GM18520 (cell line): ENCODE data around the gene AMT.

Source experiments
- ATAC-seq: cut with Tn5 transposase; IDR thresholded peaks from one replicate; pipeline ENCODE4 v1.9.1; 2021; ENCODE audit not compliant: unreplicated experiment

The AMT gene

GRCh38 chr3:49422379-49423248 lies at the start of gene AMT:
TSS of gene AMT (minus strand) at chr3:49422473. CDS start at chr3:49422450, 23 bp downstream.
- ATAC-seq: no peak

GRCh38 chr3:49470714-49471420 lies 48.6 kb upstream of the AMT start:
- ATAC-seq: peak; percentile 20

GRCh38 chr3:49469936-49470713 lies 47.9 kb upstream of the AMT start, which contains the start of gene DAG1:
TSS of gene DAG1 (plus strand) at chr3:49470267. CDS start at chr3:49510535, 40,268 bp downstream.
- ATAC-seq: peak; percentile 85

GRCh38 chr3:49469037-49469935 lies 47.0 kb upstream of the AMT start:
- ATAC-seq: no peak

- no peak for ATAC-seq
These were observed 43.8 kb upstream of the AMT start for GRCh38 chr3:49466085-49466484.

GRCh38 chr3:49465270-49466034 lies 43.2 kb upstream of the AMT start:
- no peak for ATAC-seq

- no peak for ATAC-seq
These were observed 39.9 kb upstream of the AMT start for GRCh38 chr3:49462222-49462621.

- no peak for ATAC-seq
These were observed 39.3 kb upstream of the AMT start for GRCh38 chr3:49461443-49462171.

- ATAC-seq: no peak
These were observed 38.7 kb upstream of the AMT start for GRCh38 chr3:49460956-49461355.

GRCh38 chr3:49460188-49460890 lies 38.1 kb upstream of the AMT start:
- no peak for ATAC-seq

- no peak for ATAC-seq
These were observed 34.2 kb upstream of the AMT start for GRCh38 chr3:49456466-49456865.

- ATAC-seq: no peak
These were observed 32.8 kb upstream of the AMT start for GRCh38 chr3:49454898-49455681.

- ATAC-seq: no peak
These were observed 32.2 kb upstream of the AMT start for GRCh38 chr3:49454458-49454857.

GRCh38 chr3:49453621-49454020 lies 31.3 kb upstream of the AMT start:
- no peak for ATAC-seq

- no peak for ATAC-seq
These were observed 23.1 kb upstream of the AMT start for GRCh38 chr3:49445391-49445790.

GRCh38 chr3:49434731-49435130 lies 12.5 kb upstream of the AMT start:
- no peak for ATAC-seq

GRCh38 chr3:49428752-49429080 lies 6.4 kb upstream of the AMT start:
- ATAC-seq: no peak

GRCh38 chr3:49427586-49427985 lies 5.3 kb upstream of the AMT start:
- no peak for ATAC-seq
